HG02938 (cell line): ENCODE results near the gene SGCE.
"Not testable (repeated sequence)": the region's sequence is repeated elsewhere in the genome, so short reads cannot be mapped to it uniquely, and the experiment has no call there.

Experiments
- ATAC-seq: cut with Tn5 transposase; IDR thresholded peaks from one replicate; pipeline ENCODE4 v1.9.1; 2021; ENCODE audit warnings: mild to moderate bottlenecking, moderate library complexity; ENCODE audit not compliant: unreplicated experiment

The SGCE gene, protein sequence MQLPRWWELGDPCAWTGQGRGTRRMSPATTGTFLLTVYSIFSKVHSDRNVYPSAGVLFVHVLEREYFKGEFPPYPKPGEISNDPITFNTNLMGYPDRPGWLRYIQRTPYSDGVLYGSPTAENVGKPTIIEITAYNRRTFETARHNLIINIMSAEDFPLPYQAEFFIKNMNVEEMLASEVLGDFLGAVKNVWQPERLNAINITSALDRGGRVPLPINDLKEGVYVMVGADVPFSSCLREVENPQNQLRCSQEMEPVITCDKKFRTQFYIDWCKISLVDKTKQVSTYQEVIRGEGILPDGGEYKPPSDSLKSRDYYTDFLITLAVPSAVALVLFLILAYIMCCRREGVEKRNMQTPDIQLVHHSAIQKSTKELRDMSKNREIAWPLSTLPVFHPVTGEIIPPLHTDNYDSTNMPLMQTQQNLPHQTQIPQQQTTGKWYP

DNA sequence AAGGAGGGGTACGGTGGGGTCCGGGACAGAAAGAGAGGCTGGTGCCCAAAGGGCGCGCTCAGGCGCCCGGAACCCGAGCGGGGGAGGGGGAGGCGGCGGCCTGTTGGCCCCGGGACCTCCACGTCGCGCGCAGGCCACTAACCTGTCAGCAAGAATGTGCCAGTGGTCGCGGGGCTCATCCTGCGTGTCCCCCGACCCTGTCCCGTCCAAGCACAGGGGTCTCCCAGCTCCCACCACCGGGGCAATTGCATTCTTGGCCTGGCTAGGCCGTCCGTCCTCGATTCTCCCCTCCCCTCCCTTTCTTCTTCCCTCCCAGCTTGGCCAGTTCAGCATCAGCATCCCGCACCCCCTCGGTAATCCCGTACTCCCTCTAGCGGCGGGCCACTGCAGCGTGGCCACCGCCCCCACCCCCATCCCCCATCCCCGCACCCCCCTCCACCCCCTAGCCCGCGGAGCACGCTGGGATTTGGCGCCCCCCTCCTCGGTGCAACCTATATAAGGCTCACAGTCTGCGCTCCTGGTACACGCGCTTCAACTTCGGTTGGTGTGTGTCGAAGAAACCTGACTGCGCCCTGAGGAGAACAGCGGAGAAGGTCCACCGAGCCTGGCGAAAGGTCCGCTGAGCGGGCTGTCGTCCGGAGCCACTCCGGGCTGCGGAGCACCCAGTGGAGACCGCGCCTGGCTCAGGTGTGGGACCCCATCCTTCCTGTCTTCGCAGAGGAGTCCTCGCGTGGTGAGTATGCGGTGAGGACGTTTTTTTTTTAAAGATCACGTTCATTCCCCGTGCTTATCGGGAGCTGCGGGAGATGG, at the start of gene SGCE:
Gene SGCE (minus strand): TSS at position 286 of the 810 bp plus-strand sequence. CDS start 35 bp downstream, at position 251.
- ATAC-seq: no peak

DNA sequence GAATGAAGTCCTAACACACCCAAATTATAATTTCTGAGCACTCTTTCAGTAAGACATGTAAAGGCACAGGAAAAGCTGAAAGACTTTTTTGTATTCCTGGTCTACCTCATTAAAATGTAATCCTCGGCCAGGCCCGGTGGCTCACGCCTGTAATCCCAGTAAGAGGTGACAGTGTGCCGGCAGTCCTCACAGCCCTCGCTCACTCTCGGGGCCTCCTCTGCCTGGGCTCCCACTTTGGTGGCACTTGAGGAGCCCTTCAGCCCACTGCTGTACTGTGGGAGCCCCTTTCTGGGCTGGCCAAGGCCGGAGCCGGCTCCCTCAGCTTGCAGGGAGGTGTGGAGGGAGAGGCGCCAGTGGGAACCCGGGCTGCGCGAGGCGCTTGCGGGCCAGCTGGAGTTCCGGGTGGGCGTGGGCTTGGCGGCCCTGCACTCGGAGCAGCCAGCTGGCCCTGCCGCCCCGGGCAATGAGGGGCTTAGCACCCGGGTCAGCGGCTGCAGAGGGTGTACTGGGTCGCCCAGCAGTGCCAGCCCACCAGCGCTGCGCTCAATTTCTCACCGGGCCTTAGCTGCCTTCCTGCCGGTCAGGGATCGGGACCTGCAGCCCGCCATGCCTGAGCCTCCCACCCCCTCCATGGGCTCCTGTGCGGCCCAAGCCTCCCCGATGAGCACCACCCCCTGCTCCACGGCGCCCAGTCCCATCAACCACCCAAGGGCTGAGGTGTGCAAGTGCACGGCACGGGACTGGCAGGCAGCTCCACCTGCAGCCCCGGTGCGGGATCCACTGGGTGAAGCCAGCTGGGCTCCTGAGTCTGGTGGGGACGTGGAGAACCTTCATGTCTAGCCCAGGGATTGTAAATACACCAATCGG, 49.5 kb upstream of the SGCE start:
- not testable (repeated sequence) for ATAC-seq

DNA sequence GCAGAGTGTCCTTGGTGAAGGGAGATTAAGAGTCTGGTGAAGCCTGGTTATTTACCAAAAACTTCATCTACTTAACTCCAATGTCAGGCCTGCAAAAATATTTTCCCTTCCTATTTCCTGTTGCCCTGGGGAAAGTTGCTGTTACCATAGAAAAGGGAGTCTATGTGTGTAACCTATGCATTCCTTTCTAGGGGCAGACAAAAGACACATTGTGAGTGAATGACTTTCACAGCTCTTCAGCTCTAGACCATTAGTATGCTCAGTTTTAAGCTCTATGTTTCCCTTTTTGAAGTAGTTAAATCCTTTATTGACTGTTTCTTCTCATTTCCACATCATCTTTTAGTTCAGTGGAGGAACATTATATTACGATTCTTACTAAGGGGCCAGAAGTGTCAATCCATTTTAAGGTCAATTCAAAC, 45.6 kb upstream of the SGCE start:
- ATAC-seq: no peak

DNA sequence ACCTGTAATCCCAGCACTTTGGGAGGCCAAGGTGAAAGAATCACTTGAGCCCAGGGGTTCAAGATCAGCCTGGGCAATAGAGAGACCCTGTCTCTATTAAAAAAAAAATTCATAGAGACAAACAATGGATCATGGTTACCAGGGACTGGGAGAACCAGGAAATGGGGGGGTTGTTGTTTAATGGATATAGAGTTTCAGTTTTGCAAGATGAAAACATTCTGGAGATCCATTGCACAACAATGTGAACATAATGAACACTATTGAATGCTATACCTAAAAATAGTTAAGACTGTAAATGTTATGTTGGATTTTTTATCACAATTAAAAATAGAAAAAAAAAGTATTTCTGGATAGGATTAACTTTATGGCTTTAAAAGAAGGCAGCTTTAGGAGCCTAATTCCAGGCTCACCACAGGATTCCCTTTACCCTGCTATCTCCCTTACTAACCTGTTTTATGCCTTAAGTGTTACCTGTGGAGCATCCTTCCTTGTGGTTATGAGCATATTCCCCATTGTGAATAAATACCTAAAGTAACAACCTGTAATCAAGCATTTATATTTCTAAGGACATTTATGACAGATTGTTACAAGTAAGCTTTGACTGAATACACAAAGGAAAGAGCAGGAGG, 45.1 kb upstream of the SGCE start:
- no peak for ATAC-seq

DNA sequence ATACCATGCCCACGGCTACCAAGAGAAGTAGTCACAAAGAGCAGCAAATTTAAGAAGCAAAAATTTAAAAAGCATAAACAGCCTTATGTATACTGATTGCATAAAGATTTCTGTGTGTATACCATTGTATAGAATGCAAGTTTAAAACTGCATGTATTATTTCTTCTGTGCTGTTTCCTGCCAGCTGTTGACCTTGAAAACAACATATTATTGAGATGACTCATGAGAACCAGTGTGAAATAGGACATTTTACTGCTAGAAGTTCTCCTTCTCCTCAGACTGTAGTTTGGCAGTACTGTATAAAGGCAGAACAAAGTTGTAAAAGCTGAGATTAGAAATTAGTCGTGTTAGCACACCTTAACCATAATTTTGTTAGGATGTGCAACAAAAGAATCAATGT, 42.3 kb upstream of the SGCE start:
- ATAC-seq: no peak

DNA sequence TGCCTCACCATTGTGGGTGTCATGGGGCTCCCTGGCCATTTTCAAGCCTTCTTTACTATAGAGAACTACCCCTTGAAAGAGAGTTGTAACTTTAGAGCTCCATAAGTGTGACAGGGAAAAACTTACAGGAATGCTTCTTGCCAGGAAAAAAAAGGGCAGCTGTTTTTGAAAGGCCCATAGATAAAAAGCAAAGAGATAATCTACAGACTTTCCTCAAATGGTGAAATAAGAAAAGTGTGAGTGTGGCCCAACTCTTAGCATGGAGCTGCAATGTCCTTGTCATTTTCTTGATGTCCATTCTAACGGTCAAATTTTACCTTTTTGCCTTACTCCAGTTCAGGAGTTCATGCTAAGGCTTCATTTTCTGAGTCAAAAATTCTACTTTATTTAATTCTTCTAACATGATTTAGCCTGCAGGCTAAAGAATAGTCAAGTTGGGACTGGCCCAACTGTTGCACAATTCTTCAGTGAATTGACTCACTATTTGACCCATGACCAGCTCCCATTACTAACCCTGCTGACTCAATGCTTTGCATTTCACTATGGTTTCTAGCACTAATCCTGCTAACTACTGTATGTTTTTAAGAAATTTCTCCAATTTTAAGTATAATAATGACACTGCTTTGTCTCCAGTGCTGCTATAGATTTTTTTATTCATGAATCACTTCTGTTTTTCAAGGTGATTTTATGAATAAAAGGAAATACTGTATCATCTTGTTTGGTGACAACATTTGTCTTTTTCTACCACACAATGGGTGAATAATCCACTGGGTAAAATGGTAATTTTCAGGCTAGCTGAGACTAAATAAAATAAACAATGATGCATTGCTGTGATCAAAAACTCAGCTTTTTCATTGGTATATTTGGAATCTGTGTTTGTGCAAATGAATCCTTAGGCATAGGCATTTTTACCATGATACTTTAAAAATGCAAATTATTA, 41.4 kb upstream of the SGCE start:
- ATAC-seq: no peak

DNA sequence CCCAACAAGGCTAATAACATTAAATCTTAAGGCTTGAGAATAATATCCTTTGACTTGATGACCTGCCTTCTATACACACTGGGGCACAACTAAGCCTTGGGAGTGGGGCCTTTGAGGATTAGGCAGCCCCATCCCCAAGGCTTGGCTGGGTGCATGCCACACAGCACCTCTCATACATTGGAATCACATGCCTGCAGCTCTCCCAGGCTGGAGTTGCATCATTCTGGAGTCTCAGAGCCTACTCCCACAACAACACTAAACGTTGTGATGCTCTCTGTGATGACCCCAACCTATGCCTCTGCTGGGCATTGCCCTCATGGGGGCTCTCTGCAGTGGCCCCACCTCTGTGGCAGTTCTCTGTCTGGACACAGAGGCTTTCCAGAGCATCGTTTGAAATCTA, 31.9 kb upstream of the SGCE start:
- no peak for ATAC-seq

DNA sequence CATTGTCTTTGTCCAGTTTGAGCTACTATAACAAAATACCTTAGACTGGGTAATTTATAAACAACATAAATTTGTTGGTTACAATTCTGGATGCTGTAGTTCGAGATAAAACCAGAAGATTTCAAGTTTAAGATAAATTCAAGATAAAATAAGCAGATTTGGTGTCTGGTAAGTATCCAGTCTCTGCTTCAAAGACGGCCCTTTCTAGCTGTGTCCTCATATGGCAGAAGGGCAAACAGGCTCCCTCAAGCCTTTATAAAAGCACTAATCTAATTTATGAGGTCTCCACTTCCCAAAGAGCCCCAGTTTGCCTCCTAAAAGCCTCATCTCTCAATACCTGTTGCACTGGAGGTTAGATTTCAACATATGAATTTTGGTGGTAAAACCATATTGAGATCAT, 31.1 kb upstream of the SGCE start:
- no peak for ATAC-seq

DNA sequence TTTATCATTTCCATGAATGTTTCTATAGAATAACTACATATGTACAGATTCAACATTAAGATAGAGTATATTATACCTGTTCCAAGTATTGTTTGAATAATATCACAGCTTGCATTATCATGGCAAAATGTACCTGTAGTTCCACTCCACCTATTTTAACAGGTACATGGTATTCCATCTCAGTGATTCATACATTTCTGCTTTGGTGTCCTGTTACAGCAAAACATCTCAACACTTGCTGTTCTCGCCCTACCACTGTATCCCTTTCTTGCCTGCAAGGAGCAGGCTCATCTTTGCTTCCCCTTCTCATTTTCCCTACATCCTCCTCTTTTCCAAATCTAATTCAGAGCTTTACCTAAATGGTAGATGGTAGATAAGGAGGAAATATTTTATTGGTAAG, 27.1 kb upstream of the SGCE start:
- no peak for ATAC-seq

DNA sequence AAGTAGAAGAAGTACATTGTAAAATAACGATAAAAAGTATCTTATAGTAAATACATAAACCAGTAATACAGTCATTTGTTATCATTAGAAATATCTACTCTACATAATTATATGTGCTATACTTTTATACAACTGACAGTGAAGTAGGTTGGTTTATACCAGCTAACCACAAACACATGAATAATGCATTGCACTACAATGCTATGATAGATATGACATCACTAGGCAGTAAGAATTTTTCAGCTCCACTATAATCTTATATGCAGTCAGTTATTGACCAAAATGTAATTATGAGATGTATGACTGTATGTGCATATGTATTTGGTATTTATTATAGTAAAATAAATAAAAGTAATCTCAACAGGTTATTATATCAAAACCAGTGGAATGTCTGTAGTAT, 23.4 kb upstream of the SGCE start:
- ATAC-seq: no peak

DNA sequence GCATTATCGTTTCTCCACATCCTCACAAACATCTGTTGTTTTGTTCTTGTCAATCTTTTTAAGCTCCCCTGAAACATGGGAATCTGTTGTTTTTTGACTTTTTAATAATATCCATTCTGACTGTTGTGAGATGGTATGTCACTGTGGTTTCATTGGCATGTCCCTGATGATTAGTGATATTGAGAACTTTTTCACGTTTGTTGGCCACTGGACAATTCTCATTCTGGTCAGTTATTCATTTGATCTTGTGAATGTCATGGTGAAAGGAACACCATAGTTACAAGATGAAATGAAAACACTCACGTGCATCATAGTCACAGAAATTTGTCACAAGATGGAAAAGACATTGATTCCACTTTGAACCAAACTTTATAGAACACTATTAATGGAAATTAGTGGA, 20.5 kb upstream of the SGCE start:
- no peak for ATAC-seq

DNA sequence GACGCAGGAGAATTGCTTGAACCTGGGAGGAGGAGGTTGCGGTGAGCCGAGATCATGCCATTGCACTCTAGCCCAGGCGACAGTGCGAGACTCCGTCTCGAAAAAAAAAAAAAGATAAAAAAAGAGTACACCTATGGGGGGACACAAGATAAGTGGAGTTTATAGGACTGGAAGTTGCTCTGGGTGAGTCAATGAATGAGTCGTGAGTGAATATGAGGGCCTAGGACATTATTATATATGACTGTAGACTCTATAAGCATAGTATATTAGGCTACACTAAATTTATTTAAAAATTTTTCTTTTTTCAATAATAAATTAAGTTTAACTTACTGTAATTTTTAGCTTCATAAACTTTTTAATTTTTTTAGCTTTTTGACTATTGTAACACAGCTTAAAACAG, 19.4 kb upstream of the SGCE start:
- ATAC-seq: no peak

DNA sequence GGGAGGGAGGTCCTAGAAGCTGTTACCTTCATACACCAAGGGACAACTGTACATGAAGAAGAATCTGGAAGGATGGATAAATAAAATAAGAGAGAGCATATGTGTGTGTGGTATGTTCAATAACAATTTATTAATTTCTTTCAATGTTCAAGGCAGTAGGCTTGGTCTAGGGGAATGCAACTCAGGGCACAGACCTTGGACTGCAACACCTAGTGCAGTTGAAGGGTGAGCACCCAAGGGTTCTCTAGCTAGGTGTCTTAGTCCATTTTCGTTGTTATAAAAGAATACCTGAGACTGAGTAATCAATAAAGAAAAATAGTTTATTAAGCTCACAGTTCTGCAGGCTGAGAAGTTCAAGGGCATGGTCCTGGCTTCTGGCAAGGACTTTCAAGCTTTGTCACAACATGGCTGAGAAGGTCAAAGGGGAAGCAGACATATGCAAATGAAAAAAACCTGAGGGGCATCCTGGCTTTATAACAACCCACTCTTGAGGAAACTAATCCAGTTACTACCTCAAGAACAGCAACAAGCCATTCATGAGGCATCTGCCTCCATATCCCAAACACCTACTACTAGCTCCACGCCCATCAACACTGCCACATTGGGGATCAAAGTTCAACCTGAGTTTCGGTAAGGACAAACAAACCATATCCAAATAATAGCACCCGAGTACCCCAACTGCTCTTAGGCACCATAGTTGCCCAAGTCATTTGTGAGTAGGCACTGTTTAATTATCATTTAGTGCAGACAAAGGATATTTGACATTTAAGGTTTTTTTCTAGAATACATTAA, 15.7 kb upstream of the SGCE start:
- no peak for ATAC-seq

DNA sequence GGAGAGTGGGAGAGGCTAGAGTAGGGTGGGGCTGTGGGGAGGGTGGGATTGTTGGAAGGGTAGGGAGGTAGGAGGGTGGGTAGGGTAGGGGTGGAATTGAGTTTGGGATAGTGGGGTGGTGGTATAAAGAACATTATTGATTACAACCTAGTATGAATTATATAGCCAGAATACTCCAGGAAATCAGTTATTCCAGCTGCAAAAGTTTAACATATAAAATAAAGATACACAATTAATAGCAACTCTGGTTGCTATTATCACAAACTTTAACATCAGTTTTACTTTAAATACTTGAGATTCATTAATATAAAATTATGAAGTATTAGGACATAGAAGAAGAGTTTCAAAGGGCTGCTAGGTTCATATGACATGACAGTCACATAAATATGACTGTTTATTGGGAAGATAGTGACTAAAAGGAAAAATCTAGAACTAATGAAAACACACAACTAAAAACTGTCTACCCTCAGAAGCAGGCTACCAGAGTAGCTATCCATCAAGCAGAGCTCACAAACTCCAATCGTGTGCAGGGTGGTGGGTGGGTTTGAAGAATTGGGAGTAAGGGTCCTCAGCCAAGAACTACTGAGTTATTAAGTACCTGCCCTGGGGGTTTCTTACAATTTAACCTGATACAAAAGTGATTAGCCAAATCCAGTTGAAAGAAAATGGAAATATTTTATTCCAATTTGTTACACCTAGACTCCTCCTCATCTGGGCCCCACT, 14.0 kb upstream of the SGCE start:
- no peak for ATAC-seq

DNA sequence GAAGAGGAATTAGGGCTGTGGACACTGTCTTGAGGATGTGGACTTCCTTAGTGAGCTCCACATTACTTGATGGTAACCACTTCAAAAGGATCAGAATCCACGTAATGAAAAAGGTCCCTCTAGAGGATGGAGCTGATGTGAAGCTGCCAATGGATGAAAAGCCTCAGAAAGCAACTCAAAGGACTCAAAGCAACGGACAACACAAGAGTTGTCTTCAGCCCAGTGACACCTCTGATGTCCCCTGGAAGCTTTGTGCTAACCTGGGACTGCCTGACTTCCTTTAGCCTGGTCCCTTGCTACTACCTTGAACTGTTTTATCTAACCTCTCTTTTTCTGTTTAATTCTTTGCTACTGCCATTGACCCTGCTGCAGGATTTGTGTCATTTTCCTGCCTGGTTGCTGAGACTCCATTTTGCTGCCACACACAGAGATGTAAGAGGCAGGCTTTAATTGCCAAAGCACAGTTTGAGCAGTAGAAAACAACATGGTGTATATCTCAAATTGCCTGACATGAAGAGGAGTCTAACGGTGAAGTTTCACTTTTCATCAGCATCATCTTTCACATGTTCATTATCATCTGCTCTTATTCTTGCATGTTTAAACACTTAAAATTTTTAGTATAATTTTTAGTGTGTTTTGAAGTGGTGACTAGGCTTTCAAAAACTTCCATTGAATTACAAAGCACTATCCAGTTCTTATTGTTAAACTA, 11.1 kb upstream of the SGCE start:
- ATAC-seq: no peak

DNA sequence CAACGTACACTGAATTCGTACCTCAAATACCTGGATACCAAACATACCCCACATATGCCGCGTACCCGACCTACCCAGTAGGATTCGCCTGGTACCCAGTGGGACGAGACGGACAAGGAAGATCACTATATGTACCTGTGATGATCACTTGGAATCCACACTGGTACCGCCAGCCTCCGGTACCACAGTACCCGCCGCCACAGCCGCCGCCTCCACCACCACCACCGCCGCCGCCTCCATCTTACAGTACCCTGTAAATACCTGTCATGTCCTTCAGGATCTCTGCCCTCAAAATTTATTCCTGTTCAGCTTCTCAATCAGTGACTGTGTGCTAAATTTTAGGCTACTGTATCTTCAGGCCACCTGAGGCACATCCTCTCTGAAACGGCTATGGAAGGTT, 9.5 kb upstream of the SGCE start:
- ATAC-seq: no peak

DNA sequence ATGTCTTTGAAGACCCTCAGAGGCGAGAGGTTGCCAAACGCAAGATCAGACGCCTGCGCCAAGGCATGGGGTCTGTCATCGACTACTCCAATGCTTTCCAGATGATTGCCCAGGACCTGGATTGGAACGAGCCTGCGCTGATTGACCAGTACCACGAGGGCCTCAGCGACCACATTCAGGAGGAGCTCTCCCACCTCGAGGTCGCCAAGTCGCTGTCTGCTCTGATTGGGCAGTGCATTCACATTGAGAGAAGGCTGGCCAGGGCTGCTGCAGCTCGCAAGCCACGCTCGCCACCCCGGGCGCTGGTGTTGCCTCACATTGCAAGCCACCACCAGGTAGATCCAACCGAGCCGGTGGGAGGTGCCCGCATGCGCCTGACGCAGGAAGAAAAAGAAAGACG, 8.1 kb upstream of the SGCE start:
- no peak for ATAC-seq

DNA sequence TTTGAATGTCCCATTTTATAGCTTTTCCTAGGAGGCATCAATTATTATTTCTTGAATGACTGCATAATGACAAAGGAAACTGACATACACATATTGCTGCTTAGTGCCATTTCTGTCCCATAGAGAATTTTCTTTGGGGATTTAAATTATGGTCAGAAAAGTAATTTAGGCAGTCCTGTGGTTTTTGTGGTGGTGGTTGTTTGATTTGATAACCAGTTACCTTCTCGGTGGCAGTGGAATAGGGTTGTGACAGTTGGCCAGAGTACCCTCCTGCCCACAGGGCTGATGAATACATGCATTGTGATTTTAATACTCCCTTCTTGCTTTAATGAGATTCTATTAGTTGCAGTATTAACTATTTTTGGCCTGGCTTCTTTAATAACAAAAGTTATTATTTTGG, 6.6 kb upstream of the SGCE start:
- ATAC-seq: no peak
